Stimulated activated CD4-positive, alpha-beta T cell treated with anti-CD3 and anti-CD28 coated beads, Interleukin-15, amount 100 ng/mL, for 24 hours (primary cell): ENCODE measurements around the gene FAM180A.
"Not testable (repeated sequence)": the region's sequence is repeated elsewhere in the genome, so short reads cannot be mapped to it uniquely, and the experiment has no call there.

Experiments used
- DNase-seq: peaks from one replicate; pipeline ENCODE4 v3.0.0-alpha.2; 2020

The FAM180A gene

DNA sequence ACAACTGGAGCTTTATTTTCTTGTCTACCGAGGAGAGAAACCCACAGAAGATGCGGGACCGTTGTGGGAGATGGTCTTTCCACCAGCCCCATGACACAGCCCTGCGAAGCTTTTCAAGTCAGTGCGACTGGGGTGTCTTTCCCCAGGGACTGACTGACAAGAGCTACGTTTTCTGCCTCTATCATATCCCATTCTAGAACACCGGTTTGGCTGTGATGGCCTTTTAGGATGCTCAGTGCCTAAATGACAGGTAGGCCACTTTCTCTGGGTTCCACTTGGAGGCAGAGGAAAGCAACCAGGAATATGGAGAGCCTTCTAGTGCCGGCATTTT lies 37.5 kb downstream of the FAM180A start:
- no peak for DNase-seq

DNA sequence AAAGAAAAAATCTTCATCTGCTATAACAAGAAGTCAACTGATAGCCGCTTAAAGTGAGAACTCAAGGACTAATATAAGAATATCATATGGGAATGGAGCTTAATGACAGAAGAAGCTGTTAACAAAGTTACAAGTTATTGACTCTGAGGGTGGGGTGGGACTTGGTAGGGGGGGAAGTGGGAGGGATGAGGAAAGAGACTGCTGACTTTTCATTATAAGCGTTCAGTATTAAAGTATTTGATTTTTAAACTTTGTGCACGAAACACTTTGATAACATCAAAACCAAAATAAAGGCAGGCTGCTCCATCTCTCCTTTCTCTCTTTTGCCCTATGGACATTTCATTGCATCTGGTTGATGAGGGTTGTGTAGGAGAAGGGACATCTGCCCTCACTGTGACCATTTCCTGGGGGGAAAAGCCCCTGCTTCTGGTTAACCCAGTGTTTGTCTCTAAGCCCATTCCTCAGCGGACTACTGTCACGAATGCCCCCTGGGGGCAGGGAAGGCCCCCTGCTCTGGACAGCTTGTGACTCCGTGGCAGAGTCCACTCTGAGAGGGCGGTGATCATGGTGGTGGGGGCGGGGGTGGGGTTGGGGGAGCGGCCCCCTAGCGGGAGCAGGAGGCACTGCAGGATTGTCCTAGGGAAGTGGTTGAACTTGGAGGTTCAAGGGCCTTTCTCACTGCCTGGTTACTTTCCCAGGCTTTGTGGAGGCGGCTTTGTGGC lies 38.0 kb downstream of the FAM180A start:
- DNase-seq = peak; percentile 15

DNA sequence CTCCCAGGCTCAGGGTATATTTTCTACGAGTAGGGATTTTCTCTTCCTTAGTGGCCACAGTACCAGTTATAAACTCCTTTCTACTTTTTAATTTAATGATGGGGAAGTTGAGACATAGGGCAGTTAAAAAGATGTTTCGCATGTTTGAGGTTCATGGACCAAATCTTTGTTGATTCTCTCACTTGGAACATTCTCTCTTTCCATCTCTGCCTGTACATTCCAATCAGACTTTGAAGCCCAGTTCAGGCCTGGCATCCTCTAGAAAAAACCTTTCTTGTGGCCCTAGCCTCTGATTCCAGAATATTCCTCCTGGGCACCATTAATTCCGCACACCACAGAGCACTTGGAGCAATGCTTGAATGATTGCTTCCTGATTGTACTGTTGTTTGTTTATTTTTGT lies 39.1 kb downstream of the FAM180A start:
- DNase-seq = no peak

DNA sequence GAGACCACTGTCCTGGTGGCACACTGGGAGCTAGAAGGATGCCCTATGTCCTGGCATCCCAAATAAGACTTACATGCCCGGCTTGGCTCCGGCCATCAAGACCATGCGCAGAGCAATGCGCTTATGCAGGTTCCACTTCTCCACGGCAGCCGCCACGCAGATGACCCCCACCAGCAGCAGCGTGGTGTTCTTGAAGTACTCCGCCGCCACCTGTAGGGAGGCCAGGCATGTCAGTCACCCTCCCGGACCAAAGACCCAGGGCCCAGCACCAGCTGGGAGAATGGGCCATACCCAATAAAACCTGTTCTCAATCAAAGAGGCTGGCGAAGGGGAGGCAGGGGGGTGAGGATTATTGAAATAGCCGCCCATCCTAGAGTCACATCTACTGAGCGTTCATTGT lies 40.6 kb downstream of the FAM180A start:
- DNase-seq = no peak

DNA sequence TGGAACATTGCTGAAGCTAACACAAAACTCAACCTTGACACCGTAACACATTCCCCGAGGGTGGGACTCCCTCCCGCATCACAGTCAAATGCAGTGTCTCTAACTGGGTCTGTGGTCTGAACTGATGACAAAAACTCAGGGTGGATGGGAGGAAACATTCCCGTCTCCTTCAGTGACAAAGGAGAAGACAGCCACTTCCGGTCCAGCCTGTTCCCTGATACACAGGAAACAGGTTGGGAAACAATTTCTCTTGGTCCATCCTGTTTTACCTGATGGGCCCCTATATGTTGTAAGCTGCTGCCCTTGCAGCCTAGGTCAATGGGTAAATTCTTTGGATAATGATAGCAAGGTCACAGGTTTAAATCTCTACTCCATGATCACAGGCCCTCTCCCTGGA lies 41.0 kb downstream of the FAM180A start:
- DNase-seq = no peak

DNA sequence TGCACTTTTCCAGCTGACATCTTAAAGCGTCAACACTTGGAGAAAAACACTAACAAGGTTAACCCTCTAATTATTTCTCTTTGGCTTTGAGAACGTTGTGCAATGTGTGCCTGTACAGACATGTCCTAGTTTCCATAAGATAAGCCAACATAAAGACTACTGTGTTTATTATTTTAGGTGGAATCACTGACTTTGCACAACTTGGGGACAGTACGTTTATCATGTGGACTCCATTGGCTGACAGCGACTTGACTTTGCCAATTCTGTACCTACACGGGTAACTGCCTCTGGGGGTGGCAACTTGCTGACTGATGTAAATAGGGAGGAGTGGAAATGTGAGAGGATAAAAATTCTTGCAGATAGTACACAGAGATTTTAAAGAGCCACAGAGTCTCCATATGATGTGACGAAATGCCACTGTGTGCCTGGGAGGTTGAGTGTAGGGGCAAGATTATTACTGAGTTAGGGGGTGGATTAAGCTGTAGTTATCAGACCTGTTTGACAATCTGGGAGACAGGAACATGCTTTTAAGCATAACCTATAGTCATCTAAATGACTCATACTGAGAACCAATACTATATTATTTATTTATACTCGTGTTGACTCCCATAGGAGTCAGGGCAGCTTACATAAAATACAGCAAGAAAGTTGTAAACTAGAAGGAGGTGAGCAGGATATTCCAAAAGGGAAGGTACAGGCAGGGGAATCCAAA lies 41.6 kb downstream of the FAM180A start:
- no peak for DNase-seq

DNA sequence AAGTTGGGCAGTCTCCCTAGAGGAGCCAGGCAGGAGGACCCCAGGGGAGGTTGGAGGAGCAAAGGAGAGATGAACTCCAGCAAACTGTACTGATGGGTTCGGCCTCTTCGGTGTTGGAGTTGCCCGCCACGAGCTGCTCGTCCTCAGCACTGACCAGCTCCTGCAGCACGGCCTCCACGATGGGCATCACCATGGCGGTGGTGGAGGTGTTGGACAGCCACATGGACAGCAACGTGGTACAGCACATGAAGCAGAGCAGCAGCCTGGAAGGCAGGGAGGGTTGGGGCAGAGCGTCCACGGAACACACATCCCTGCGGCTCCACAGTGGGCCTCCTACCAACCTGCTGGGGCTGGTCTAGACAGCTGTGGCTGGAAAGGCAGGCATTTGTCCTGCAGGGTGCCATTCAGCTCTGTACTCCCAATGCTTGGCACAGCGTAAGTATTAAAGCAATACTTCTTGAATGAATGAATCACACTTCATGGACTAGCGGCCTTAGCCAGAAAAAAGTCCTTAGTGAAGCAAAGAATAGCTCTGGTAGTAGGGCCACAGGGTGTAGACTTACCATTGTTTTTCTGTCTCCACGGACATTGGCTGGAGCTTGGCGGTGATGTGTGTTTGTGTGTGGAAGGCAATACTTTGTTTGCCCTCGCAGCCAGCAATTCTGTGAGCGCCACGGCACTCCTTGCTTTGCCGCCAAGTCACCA lies 42.4 kb downstream of the FAM180A start:
- DNase-seq = no peak

DNA sequence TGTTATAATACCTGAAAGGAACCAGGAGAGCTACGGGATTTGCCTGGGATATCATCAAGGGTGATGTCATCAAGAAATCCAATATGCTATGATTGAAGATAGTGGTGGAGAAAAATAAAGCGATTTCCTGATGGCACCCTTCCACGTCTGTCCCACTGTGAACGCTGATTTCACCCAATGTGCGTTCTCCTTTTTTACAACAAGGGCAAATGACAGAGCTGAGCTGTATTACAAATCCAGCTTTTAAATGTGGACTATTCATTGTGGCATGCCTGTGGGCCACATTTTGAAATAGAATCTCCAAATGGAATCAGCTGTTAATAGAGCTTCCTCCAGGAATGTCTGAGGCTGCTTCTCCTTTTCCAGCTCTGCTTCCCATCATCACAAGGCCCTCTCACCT lies 43.9 kb downstream of the FAM180A start:
- DNase-seq = no peak

DNA sequence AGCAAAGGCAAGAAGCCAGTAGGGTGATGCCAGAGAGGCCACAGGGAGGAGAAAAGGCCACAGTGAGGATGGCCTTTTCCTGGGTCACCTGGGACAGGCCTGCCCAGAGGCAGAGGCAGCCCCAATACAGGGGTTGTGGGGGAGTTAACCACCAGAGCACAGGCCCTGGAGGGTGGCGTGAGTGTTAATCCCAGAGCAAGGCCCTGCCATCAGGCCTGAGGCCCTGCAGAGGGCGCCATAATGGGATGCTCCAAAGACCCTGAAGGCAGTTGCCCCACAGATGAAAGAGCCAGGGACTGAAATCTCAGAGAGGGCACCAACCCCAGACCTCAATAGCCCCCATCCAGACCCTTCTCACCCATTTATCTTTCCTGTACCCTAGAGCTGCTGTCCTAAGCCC lies 44.5 kb downstream of the FAM180A start:
- peak; percentile 18 for DNase-seq

DNA sequence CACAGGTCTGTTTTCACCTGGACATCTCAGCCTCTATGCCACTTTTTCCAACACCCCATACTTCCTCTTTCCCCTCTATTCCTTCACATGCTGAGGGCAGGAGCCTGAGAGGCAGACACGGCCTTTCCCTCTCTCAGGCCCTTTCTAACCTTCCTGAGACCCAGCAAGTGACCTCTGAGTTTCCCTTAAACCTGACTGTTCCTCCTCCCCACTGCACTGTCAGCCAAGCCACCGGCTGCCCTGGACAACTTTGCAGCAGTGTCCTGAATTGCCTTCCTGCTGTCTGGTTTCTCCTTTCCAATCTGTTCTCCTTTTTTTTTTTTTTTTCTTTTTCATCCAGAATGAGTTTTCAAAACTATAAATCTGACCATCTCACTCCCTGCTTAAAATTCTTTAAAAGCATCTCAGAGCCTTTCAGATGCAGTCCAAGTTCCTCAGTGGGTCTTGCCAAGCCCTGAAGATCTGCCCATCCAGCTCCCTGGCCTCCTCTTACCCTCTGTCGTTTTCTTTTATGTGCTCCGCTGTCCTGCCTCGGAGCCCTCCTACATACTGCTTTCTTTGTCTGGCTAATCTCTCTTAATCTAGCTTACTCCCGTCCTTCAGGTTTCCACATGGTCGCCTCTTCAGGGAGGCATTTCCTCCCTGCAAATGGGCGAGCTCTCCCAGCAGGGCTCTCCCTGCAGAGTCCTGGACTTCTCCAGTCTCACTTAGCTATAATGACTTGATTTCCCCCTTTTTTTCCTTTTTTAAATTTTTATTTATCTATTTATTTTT lies 51.1 kb downstream of the FAM180A start:
- DNase-seq = no peak

DNA sequence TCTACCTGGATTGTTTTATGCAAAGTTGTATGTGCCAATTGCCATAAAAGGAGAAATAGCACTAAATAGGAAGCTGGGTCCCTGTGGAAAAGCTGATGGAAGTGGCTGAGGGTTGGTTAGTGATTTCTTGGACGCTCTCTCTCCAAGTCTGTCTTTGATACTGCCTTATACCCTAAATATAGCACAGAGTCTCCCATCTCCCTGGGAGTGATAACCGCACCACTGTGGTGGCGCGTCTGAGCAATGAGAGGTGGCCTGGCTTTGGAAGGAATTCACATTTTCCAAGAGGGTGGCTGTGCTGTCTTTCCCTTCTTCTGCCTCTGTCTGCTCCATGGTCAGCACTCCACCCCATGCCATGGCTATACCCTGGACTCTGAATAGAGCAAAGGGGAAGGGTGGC lies 55.1 kb downstream of the FAM180A start:
- no peak for DNase-seq

DNA sequence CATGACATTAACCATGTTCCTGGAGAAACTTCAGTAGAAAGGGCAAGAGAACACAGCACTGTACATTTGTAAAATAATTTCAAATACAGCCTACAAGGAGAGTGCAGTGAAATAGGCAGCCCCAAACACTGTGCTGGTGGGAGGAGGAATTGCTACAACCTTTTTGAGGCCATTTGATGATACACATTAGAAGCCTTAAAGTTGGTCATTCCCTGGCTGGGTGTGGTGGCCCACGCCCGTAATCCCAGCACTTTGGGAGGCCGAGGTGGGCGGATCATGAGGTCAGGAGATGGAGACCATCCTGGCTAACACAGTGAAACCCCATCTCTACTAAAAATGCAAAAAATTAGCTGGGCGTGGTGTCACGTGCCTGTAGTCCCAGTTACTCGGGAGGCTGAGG lies 56.0 kb downstream of the FAM180A start:
- DNase-seq = not testable (repeated sequence)

DNA sequence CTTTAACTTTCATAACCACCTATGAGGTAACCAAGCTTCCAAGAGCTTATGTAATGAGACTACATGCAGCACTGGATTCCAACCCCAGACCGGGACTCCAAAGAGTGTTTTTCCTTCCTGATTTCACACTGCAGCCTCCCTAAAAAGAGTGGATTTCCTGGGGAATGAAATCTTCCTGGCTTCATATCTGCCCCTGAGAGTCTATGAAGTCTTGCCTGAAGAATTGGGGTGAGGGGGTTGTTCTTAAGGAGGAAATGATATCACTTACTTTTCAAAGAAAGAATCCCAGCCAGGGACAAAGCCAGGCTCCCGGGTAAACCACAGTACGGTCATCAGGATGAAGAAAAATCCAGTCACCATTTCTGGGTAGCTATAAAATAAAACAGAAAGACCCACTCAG lies 56.6 kb downstream of the FAM180A start:
- DNase-seq = no peak

DNA sequence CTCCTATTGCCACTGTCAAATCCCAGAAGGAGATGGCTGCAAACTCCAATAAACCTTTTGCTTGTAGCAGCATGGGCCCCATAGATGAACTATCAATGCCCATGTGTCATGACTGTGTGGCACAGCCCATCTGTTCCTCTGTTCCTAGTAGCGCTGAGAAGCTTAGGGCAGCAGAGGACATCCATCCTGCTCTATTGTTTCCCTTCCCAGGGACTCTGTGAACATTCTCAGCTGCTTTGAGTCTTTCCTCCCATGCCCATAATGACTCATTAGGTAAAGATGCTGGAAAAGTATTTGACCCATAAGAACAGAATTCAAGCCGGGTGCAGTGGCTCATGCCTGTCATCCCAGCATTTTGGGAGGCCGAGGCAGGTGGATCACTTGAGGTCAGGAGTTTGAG lies 58.0 kb downstream of the FAM180A start:
- no peak for DNase-seq

DNA sequence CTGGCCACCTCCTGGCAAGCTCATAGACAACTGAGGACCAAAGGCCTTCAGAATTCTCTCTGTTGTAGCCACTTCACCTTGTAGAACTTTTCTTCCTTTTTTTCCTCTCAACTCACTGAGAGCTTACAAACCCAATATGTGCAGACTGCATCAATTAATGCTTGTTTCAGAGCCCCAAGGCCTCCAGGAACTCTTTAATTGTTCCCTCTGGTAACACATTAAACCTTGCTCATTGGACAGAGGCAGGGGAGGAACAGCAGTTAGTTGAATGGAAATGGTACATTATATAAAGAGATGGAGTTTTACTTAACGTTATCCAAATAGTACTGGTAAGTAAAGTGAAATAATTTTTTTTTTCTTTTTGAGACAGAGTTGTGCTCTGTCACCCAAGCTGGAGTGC lies 61.1 kb downstream of the FAM180A start:
- no peak for DNase-seq

DNA sequence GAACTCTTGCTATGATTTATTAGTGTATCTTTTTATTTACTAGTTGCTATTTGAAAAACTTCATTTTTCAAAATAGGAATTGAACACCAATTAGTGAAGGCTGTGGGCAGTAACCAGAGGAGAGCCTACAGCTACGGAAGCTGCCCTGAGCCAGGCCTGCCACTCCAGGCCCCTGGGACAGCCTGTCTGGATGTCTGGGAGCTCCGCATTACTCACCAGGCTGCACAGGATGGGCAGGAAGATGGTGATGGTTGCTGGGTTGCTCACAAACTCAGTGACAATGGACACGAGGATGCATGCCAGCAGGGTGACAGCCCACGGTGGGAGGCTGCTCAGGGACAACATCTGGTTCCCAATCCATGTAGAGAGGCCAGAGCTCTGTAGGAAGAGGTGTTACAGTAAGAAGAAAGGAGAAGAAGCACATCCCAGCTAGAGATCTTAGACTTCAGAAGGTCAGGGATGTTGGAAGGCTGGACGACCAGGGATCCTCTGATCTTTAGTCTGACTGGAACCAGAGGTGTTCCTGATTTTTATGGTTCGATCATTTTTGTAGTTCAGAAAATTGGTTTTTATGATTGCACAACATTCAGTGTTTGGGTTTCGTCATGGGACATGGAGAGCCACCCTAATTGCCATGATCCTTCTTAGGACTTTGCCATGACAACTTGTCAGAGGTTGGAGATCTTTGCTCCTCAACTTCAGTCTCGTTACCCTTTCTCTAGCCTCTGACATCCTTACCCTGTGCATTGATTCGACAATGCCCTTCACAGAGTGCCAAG lies 63.1 kb downstream of the FAM180A start:
- no peak for DNase-seq

DNA sequence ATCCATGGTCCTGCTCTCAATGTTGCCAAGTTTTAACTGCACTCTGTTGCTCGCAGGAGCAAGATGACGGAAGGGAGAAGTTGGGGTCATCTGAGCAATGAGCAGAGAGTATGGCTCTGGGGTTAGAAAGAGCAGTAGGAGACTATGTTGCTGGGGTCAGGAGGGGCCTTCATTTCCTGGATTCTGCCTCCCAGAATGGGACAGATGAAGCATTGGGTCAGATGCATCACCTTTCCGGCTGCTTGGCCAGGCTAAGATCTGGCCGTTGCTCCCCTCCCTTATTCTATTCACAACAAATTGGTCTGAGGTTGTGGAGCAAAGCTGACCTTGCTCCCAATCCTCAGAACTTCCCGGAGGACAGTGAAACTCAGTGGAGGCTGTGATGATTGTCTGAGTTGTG lies 63.9 kb downstream of the FAM180A start:
- no peak for DNase-seq

DNA sequence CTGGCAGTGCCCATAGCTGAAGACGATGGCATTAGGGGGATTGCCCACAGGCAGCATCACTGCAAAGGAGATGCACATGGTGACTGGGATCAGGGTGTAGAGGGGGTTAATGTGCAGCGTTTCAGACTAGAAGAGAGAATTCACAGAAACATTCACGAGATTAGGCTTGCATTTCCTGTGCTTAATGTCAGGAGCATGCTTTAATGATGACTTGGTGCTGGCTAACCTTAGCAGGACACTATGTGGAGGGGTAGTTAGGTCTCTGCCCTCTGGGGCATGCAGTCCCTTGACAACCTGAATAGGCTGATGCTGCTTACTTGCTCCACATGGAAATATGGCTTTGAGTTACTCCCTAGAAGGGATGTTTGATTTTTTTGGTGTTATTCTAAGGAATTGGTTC lies 64.5 kb downstream of the FAM180A start:
- DNase-seq = no peak

DNA sequence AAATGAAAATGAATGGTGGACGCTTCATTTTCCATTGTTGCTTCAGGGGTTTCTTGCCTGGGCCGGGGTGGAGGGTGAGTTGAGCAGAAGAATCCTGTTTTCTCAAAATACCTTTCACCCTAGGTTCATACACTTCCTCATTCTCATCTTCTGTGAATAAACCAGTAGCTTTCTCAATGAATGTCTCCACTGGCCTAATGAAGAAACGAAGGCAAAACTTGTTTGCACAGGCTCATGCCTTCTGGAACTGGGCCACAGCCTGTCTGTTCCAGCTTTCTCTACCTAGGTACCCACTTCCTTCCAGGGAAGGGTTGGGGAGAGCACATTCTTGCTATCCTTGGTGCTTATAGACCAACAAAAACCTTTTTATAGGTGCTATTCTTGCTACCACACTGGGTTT lies 65.0 kb downstream of the FAM180A start:
- no peak for DNase-seq

DNA sequence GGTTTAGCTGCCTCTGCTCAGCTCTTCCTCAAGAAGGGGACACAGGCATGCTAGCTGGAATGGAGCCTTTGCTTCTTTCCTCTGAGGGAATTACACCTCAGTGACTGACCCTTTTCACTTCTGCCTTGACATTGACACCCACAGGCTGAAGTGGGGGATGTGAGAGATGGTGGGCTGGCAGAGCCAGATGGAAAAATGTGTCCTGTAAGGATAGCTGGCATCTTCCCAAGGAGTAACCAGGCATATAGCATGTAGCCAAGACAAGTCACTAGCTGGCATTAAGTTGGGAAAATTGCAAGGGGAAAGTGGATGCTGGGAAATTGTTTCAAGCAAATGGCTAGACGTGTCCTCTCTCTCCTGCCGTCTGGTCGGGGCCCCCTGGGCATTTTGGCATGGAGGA lies 66.4 kb downstream of the FAM180A start:
- DNase-seq = no peak

DNA sequence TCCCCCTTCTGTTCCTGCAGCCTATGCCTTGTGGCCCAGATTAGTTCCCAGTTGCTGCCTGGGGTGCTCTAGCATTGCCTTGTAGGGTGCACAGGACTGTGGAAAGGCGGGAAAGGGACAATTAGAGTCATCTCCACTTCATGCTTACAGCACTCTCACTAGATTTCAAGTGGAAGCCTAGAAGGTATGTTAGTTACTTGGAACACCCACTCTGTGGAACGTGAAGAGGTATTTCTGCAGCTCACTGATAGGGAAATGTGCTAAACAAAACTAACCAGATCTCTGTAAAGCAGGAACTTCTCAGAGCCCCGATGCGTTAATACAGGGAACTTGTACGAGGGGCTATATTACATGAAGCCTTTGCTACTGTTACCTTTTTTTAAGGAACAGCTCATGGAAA lies 66.9 kb downstream of the FAM180A start:
- no peak for DNase-seq
